ENCODE data around the gene WDFY4. TPM values are rescaled to one million over a fixed set of nuclear protein-coding genes. Genes with fewer than 3 reads are reported as not detected.

Gene WDFY4
- total and polyA plus RNA-seq, 11 donors: 0.46 to 19.8 (median 1.0) TPM

- intact Hi-C loops (cut with DNase I): no loop called here
- no peaks in the 10 kb centered on the region for H3K36me3 ChIP-seq
- no peak overlapping the region for H3K27ac ChIP-seq
- H3K27me3 ChIP-seq: no peaks in the 10 kb centered on the region
- ATAC-seq (no peak), DNase-seq (no peak)
- peaks cover 0 to 14% (median 0%) of the 10 kb centered on the region in 12 donors for H3K4me1 ChIP-seq
- TF ChIP-seq CTCF (IDR thresholded peaks at IDR 0.05) (no peak), POLR2A (IDR thresholded peaks at IDR 0.05) (no peak)
- H3K4me3 ChIP-seq: no peak overlapping the region
- no peaks in the 10 kb centered on the region for H3K9me3 ChIP-seq
- WGBS, 4 donors: 92 to 93% (median 92%) methylated on average over 4 of the region's 4 CpGs
Measured at GRCh38 chr10:48767373-48768143, 82.9 kb downstream of the WDFY4 start.

- Histone ChIP-seq H3K4me3 (no peak overlapping the region), H3K9me3 (no peaks in the 10 kb centered on the region), H3K4me1 (peaks cover 0 to 14% (median 0%) of the 10 kb centered on the region in 12 donors), H3K36me3 (no peaks in the 10 kb centered on the region), H3K27ac (no peak overlapping the region), H3K27me3 (no peaks in the 10 kb centered on the region)
- WGBS, 4 donors: 90 to 95% (median 91%) methylated on average over 14 of the region's 14 CpGs
- ATAC-seq (no peak), DNase-seq (no peak)
- intact Hi-C loops (cut with DNase I): no loop called here
- no peak for TF ChIP-seq CTCF (IDR thresholded peaks at IDR 0.05)
- no peak for TF ChIP-seq POLR2A (IDR thresholded peaks at IDR 0.05)
Measured at GRCh38 chr10:48768144-48768766, 83.6 kb downstream of the WDFY4 start.

- H3K4me3 ChIP-seq: no peak overlapping the region
- ATAC-seq (no peak), DNase-seq (no peak)
- H3K27ac ChIP-seq: no peak overlapping the region
- peaks cover 0 to 14% (median 0%) of the 10 kb centered on the region in 12 donors for H3K4me1 ChIP-seq
- 81 to 87% (median 86%) methylated on average over 4 of the region's 4 CpGs for WGBS, 4 donors
- no peaks in the 10 kb centered on the region for H3K9me3 ChIP-seq
- TF ChIP-seq CTCF (IDR thresholded peaks at IDR 0.05) (no peak), POLR2A (IDR thresholded peaks at IDR 0.05) (no peak)
- H3K27me3 ChIP-seq: no peaks in the 10 kb centered on the region
- no peaks in the 10 kb centered on the region for H3K36me3 ChIP-seq
- intact Hi-C loops (cut with DNase I): no loop called here
Measured at GRCh38 chr10:48768926-48769325, 84.3 kb downstream of the WDFY4 start.

GRCh38 chr10:48769706-48770435 lies 85.2 kb downstream of the WDFY4 start:
- H3K4me3 ChIP-seq: no peak overlapping the region
- TF ChIP-seq CTCF (IDR thresholded peaks at IDR 0.05) (no peak), POLR2A (IDR thresholded peaks at IDR 0.05) (no peak)
- ATAC-seq (no peak), DNase-seq (no peak)
- H3K36me3 ChIP-seq: peaks cover 0 to 4% (median 0%) of the 10 kb centered on the region in 9 donors
- no peaks in the 10 kb centered on the region for H3K9me3 ChIP-seq
- intact Hi-C loops (cut with DNase I): no loop called here
- H3K27ac ChIP-seq: peak overlapping the region in 1 of 12 donors; percentile 47
- peaks cover 0 to 14% (median 0%) of the 10 kb centered on the region in 12 donors for H3K4me1 ChIP-seq
- no peaks in the 10 kb centered on the region for H3K27me3 ChIP-seq
- WGBS, 4 donors: 92 to 94% (median 93%) methylated on average over 15 of the region's 15 CpGs
